Stimulated activated CD8-positive, alpha-beta memory T cell treated with anti-CD3 and anti-CD28 coated beads, Interleukin-15, amount 100 ng/mL, for 4 hours (primary cell): ENCODE results near the gene BCL2L13.

ENCODE experiments used
- DNase-seq, 2 donors: peaks; one replicate each; pipeline ENCODE4 v3.0.0-alpha.2; 2020; ENCODE audit warnings: low read depth in 2 of 2

Gene BCL2L13

GRCh38 chr22:17726928-17727897 lies 88.7 kb downstream of the BCL2L13 start:
- no peak for DNase-seq

GRCh38 chr22:17728786-17729185 lies 90.2 kb downstream of the BCL2L13 start:
- DNase-seq, result no peak

- DNase-seq, result no peak
Measured at GRCh38 chr22:17729561-17729960, 91.0 kb downstream of the BCL2L13 start.

GRCh38 chr22:17732251-17732854 lies 93.8 kb downstream of the BCL2L13 start:
- no peak for DNase-seq

- DNase-seq, result no peak
Measured at GRCh38 chr22:17733466-17733865, 94.9 kb downstream of the BCL2L13 start.

- no peak for DNase-seq
Measured at GRCh38 chr22:17734187-17734586, 95.6 kb downstream of the BCL2L13 start.

GRCh38 chr22:17738386-17739128 lies 100.0 kb downstream of the BCL2L13 start:
- DNase-seq, result no peak

GRCh38 chr22:17739196-17739975 lies 100.8 kb downstream of the BCL2L13 start:
- no peak for DNase-seq

- DNase-seq, result no peak
Measured at GRCh38 chr22:17741866-17742526, 103.4 kb downstream of the BCL2L13 start.

- peak; percentile 24 to 52 for DNase-seq
Measured at GRCh38 chr22:17742527-17742902, 104.0 kb downstream of the BCL2L13 start.

GRCh38 chr22:17743661-17744411 lies 105.3 kb downstream of the BCL2L13 start:
- DNase-seq, result no peak

- DNase-seq, result no peak
Measured at GRCh38 chr22:17744430-17744829, 105.9 kb downstream of the BCL2L13 start.

- DNase-seq, result no peak
Measured at GRCh38 chr22:17746916-17747315, 108.4 kb downstream of the BCL2L13 start.

- no peak for DNase-seq
Measured at GRCh38 chr22:17748555-17749353, 110.2 kb downstream of the BCL2L13 start.

GRCh38 chr22:17749605-17750395 lies 111.2 kb downstream of the BCL2L13 start:
- no peak for DNase-seq

- DNase-seq, result no peak
Measured at GRCh38 chr22:17751596-17751995, 113.0 kb downstream of the BCL2L13 start.

GRCh38 chr22:17753401-17753989 lies 114.9 kb downstream of the BCL2L13 start:
- no peak for DNase-seq

- no peak for DNase-seq
Measured at GRCh38 chr22:17754233-17754925, 115.8 kb downstream of the BCL2L13 start.
